ENCODE data around the gene PITPNC1.

DNA sequence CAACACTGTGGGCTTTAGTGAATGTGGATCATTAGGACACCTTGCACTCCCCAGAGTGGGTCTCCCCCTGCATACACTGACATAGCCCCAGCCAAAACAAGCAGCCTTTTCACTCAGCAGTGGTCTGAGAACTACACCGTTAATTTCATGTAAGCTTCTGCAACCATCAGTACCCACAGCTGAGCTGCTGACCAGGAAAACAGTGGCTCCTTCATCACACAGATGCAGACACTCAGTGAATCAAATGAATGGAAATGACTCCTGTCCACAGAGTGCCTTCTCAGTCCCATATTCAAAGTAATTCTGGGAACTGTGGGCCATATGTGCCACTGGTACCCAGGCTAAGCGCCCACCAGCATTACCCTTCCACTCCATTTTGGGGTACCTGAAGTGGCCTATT, 301.3 kb downstream of the PITPNC1 start:
- TF ChIP-seq CTCF (IDR thresholded peaks at IDR 0.05) (no peak), POLR2A (IDR thresholded peaks at IDR 0.05) (no peak)

Measured in suprapubic skin (tissue), 3 donors.